GM18517 (cell line): ENCODE results near the gene CMTM1.
"Not testable (repeated sequence)": the region's sequence is repeated elsewhere in the genome, so short reads cannot be mapped to it uniquely, and the experiment has no call there.

ENCODE experiments used
- ATAC-seq: cut with Tn5 transposase; IDR thresholded peaks from one replicate; pipeline ENCODE4 v1.9.1; 2021; ENCODE audit warnings: mild to moderate bottlenecking, moderate library complexity; ENCODE audit not compliant: unreplicated experiment

CMTM1 gene

GRCh38 chr16:66561381-66562080 lies 4.7 kb upstream of the CMTM1 start:
- ATAC-seq: no peak

- no peak for ATAC-seq
Observed at GRCh38 chr16:66562409-66562808, 3.8 kb upstream of the CMTM1 start.

GRCh38 chr16:66562986-66563385 lies 3.3 kb upstream of the CMTM1 start:
- no peak for ATAC-seq

- ATAC-seq: no peak
Observed at GRCh38 chr16:66563574-66564334, 2.5 kb upstream of the CMTM1 start.

GRCh38 chr16:66567270-66567669 lies 1.0 kb downstream of the CMTM1 start:
- ATAC-seq: not testable (repeated sequence)

- no peak for ATAC-seq
Observed at GRCh38 chr16:66568355-66568754, 2.1 kb downstream of the CMTM1 start.

- no peak for ATAC-seq
Observed at GRCh38 chr16:66569131-66569530, 2.9 kb downstream of the CMTM1 start.

- ATAC-seq: no peak
Observed at GRCh38 chr16:66569827-66570405, 3.7 kb downstream of the CMTM1 start.

- ATAC-seq: no peak
Observed at GRCh38 chr16:66572356-66572755, 6.1 kb downstream of the CMTM1 start.

- ATAC-seq: no peak
Observed at GRCh38 chr16:66574081-66574480, 7.8 kb downstream of the CMTM1 start.

- no peak for ATAC-seq
Observed at GRCh38 chr16:66574531-66574930, 8.3 kb downstream of the CMTM1 start.

- no peak for ATAC-seq
Observed at GRCh38 chr16:66575060-66575459, 8.8 kb downstream of the CMTM1 start.

- ATAC-seq: no peak
Observed at GRCh38 chr16:66576296-66576695, 10.1 kb downstream of the CMTM1 start.

- ATAC-seq: no peak
Observed at GRCh38 chr16:66578651-66579531, 12.7 kb downstream of the CMTM1 start, which contains the start of gene CMTM2. CMTM2 (plus strand) TSS chr16:66579463; CDS start chr16:66579608, 145 bp downstream.

GRCh38 chr16:66580605-66581209 lies 14.5 kb downstream of the CMTM1 start:
- ATAC-seq: no peak

- no peak for ATAC-seq
Observed at GRCh38 chr16:66581246-66581952, 15.2 kb downstream of the CMTM1 start.

GRCh38 chr16:66585481-66586239 lies 19.4 kb downstream of the CMTM1 start:
- no peak for ATAC-seq

GRCh38 chr16:66587881-66588600 lies 21.8 kb downstream of the CMTM1 start:
- ATAC-seq: no peak
